Measurements from ENCODE around the gene DPH2. TPM values are rescaled to one million over a fixed set of nuclear protein-coding genes. Genes with fewer than 3 reads are reported as not detected.

The DPH2 gene
- total and polyA plus RNA-seq, 9 donors = 14.0 to 21.9 (median 18.1) TPM

DNA sequence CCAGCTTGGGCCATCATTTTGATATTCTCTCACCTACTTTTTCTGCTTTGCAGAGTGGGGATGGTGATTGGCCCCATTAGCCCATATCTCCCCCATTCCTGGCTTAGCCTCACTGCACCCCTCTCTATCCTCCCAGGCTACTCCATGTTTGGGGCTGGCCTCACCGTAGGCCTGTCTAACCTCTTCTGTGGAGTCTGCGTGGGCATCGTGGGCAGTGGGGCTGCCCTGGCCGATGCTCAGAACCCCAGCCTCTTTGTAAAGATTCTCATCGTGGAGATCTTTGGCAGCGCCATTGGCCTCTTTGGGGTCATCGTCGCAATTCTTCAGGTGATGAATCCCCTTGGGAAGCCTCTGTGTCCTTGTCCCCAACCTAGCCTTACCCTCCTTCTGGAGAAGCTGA, 7.1 kb downstream of the DPH2 start:
- no peak overlapping the region for H3K4me3 ChIP-seq (ENCODE audit: low read length)
- no peak for DNase-seq
- 89% methylated on average over 8 of the region's 8 CpGs for WGBS (ENCODE audit: insufficient coverage)
- no peaks in the 10 kb centered on the region for H3K9me3 ChIP-seq (replicated peaks; ENCODE audit: control insufficient read depth, low read depth, low read length)
- H3K27me3 ChIP-seq (ENCODE audit: control insufficient read depth, insufficient read depth, low read length) = no peaks in the 10 kb centered on the region
- peaks cover 38% of the 10 kb centered on the region for H3K4me1 ChIP-seq (ENCODE audit: control insufficient read depth, insufficient read depth, low read length)
- H3K27ac ChIP-seq (ENCODE audit: low read length) = no peak overlapping the region
- H3K36me3 ChIP-seq (ENCODE audit: control insufficient read depth, insufficient read depth, low read length) = peaks cover 44% of the 10 kb centered on the region

DNA sequence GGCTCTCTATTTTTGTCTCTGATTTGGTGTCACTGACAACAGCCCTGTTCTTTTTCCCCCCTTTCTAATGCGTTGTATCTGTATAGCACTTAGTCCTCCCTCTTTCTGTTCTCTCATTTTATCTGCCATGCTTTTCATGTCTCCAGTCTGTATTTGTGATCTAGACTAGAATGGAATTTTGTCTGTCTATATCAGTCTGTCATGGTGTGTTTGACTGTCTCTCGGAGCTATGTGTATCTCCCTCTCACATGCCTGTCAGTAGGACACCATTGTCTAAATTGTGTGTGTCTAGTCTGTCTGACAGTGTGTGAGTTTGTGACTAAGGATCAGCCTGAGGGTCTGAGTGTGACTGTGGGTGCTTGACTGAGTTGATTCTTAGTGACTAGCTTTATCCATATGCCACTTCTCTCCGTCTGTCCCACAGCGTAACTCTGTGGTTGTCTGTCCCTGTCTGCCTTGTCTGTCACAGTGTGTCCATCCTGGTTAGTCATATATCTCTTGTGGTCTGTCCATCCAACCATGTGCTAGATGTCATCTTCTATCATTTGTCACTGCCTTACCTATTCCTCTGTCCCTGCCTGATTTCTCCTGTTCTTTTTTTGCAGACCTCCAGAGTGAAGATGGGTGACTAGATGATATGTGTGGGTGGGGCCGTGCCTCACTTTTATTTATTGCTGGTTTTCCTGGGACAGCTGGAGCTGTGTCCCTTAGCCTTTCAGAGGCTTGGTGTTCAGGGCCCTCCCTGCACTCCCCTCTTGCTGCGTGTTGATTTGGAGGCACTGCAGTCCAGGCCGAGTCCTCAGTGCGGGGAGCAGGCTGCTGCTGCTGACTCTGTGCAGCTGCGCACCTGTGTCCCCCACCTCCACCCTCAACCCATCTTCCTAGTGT, 7.8 kb downstream of the DPH2 start:
- no peak for DNase-seq
- peaks cover 38% of the 10 kb centered on the region for H3K36me3 ChIP-seq (ENCODE audit: control insufficient read depth, insufficient read depth, low read length)
- no peaks in the 10 kb centered on the region for H3K9me3 ChIP-seq (replicated peaks; ENCODE audit: control insufficient read depth, low read depth, low read length)
- peaks cover 38% of the 10 kb centered on the region for H3K4me1 ChIP-seq (ENCODE audit: control insufficient read depth, insufficient read depth, low read length)
- no peaks in the 10 kb centered on the region for H3K27me3 ChIP-seq (ENCODE audit: control insufficient read depth, insufficient read depth, low read length)
- no peak overlapping the region for H3K27ac ChIP-seq (ENCODE audit: low read length)
- H3K4me3 ChIP-seq (ENCODE audit: low read length) = no peak overlapping the region
- 83% methylated on average over 2 of the region's 9 CpGs for WGBS (ENCODE audit: insufficient coverage)

DNA sequence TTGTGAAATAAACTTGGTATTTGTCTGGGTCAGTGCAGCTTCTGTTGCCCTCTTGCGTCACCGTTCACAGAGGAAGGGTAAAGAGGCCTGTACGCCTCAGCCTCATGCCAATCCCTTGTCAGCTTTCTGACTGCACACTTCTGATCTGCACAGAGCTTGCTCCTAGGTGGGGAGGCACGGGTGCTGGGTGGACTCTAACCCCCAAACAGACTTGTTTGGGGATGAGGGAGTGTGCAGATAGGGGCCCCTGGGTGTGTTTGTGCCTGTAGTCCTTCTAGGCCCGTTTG, 8.4 kb downstream of the DPH2 start:
- H3K9me3 ChIP-seq (replicated peaks; ENCODE audit: control insufficient read depth, low read depth, low read length) = no peaks in the 10 kb centered on the region
- no peak overlapping the region for H3K4me3 ChIP-seq (ENCODE audit: low read length)
- no peak overlapping the region for H3K27ac ChIP-seq (ENCODE audit: low read length)
- H3K36me3 ChIP-seq (ENCODE audit: control insufficient read depth, insufficient read depth, low read length) = peaks cover 32% of the 10 kb centered on the region
- peaks cover 38% of the 10 kb centered on the region for H3K4me1 ChIP-seq (ENCODE audit: control insufficient read depth, insufficient read depth, low read length)
- WGBS (ENCODE audit: insufficient coverage) = 80% methylated on average over 1 of the region's 5 CpGs
- H3K27me3 ChIP-seq (ENCODE audit: control insufficient read depth, insufficient read depth, low read length) = no peaks in the 10 kb centered on the region
- DNase-seq = no peak

DNA sequence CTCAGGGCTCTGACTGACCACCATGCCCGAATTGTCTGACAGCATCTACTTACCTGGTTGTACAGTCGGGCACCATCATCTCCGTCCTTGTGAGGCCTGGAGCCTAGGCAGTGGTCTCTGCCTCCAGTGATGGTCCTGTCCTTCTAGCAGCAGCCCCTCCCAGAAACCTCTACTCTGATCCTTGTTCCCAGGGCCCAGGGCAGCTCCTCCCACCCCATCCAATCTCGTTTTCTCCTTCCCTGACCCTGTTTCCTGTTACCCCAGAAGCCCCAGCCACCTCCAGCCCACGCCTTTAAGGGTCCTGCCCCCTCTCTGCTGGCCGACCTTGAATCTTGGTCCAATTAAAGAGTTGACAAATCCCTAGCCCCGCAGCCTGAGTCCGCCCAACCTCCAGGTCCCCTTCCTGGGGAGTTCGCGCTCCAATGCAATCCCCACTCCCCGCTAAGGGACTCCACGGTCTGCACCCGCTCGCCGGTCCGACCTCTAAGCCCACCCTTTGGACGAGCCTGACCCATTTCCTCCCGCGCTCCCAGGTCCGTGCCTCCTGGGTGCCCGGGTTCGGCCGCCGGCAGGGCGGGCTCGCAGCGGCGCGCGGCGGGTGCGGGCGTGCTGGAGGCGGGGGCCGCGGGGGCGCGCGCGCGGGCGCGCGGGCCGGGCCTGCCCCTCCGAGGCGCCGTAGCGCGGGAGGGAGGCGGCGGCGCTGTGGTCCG, 8.9 kb downstream of the DPH2 start, which contains the start of gene B4GALT2:
B4GALT2 (plus strand) TSS at position 660 of the 710 bp plus-strand sequence. CDS start 1,951 bp downstream, outside the sequence.
- no peaks in the 10 kb centered on the region for H3K27me3 ChIP-seq (ENCODE audit: control insufficient read depth, insufficient read depth, low read length)
- peaks cover 29% of the 10 kb centered on the region for H3K36me3 ChIP-seq (ENCODE audit: control insufficient read depth, insufficient read depth, low read length)
- H3K27ac ChIP-seq (ENCODE audit: low read length) = peak within 1 kb of the TSS; percentile 59
- no peaks in the 10 kb centered on the region for H3K9me3 ChIP-seq (replicated peaks; ENCODE audit: control insufficient read depth, low read depth, low read length)
- peak; percentile 66 for DNase-seq
- H3K4me3 ChIP-seq (ENCODE audit: low read length) = peak within 1 kb of the TSS; percentile 70
- 3% methylated on average over 54 of the region's 54 CpGs for WGBS (ENCODE audit: insufficient coverage)
- H3K4me1 ChIP-seq (ENCODE audit: control insufficient read depth, insufficient read depth, low read length) = peaks cover 38% of the 10 kb centered on the region

DNA sequence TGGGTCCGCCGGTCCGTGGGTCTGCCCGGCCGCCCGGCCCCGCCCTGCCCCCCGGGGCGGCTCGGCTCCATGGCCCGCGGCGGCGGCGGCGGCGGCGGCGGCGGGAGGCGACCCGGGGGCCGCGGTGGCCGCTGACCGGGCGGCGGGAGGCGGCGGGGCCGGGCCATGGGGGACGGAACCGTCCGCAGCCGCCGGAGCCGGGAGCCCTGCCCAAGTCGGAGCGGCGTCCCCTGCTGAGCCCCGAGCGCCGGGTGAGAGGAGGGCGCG, 9.4 kb downstream of the DPH2 start:
- 0% methylated on average over 45 of the region's 45 CpGs for WGBS (ENCODE audit: insufficient coverage)
- no peak for DNase-seq
- H3K4me3 ChIP-seq (ENCODE audit: low read length) = peak overlapping the region; percentile 50
- H3K9me3 ChIP-seq (replicated peaks; ENCODE audit: control insufficient read depth, low read depth, low read length) = no peaks in the 10 kb centered on the region
- peaks cover 30% of the 10 kb centered on the region for H3K36me3 ChIP-seq (ENCODE audit: control insufficient read depth, insufficient read depth, low read length)
- no peaks in the 10 kb centered on the region for H3K27me3 ChIP-seq (ENCODE audit: control insufficient read depth, insufficient read depth, low read length)
- no peak overlapping the region for H3K27ac ChIP-seq (ENCODE audit: low read length)
- peaks cover 35% of the 10 kb centered on the region for H3K4me1 ChIP-seq (ENCODE audit: control insufficient read depth, insufficient read depth, low read length)

DNA sequence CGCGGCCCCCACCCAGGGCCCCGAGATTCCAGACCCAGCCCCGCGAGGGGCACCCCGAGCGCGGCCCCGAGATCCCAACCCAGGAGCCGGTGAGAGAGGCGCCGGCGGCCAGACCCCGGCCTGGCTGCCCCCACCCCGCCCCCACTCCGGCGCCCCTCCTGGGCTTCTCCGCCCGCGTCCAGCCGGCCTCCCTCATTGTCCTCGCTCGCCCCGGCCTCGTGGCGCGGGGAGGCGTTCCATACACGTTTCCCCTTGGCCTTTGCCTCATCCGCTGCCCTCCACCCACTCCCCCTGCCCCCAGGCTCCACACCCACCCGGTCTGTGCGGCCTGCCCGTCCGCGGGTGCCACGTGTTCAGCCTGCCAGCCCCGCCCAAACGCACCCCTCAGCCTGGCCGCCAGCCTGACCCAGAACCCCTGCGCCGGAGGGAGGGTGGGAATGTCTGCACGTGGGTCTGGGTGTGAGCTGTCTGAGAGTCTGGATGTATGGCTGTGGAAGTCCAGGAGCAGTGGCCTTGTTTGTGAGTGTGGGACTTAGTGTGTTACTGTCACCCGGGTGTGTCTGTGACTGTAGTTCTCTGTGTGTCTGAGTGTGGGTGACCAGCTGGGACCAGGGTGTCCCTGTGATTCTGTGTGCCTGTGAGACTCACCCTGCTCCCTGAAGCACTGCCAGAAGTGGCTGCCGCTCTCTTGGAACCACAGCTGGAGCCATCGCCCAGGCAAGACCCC, 9.9 kb downstream of the DPH2 start:
- Histone ChIP-seq H3K27me3 (ENCODE audit: control insufficient read depth, insufficient read depth, low read length) (no peaks in the 10 kb centered on the region), H3K4me1 (ENCODE audit: control insufficient read depth, insufficient read depth, low read length) (peaks cover 33% of the 10 kb centered on the region), H3K36me3 (ENCODE audit: control insufficient read depth, insufficient read depth, low read length) (peaks cover 35% of the 10 kb centered on the region), H3K4me3 (ENCODE audit: low read length) (peak overlapping the region; percentile 50), H3K27ac (ENCODE audit: low read length) (peak overlapping the region; percentile 59), H3K9me3 (replicated peaks; ENCODE audit: control insufficient read depth, low read depth, low read length) (no peaks in the 10 kb centered on the region)
- WGBS (ENCODE audit: insufficient coverage) = 1% methylated on average over 37 of the region's 45 CpGs
- DNase-seq = peak; percentile 67

DNA sequence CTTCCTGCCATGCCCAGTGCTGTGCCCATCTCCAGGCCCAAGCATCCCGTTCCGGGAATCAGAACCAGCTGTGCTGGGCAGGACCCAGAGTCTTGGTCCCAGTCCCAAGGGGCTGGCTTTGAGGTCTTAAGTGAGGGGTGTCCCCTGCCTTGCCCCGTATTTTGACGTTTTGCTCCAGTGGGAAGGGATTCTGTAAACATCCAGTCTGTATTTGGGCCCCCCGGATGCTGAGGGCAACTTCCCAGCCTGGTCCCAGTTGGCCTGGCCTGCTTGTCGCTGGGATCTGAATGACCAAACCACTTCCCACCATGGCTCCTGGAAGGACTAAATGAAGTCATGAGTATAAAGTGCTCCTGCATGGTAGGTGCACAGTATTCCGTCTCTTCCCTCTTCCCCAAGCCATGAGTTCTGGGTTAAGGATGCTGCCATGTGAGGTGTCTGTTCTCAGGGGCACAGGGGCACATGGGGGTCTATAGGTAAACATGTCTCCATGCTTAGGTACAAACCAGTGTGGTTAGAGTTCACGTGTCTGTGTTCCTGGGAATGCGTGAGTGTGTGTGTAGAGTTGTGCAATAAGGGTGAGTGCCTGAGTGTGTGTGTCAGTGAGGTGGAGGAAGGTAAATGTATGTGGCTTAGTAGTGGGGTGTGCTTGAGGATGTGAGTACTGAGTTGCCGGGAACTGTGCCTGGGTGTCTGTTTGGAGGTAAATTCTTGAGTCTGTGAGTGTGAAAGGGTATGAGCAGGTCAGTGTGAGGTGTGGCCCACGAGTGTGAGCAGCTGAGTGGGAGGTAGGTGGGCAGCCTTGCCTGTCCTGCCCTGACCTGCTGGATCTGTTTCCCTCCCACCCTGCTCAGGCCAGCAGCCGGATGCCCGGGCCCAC, 10.7 kb downstream of the DPH2 start:
- no peaks in the 10 kb centered on the region for H3K27me3 ChIP-seq (ENCODE audit: control insufficient read depth, insufficient read depth, low read length)
- peaks cover 41% of the 10 kb centered on the region for H3K36me3 ChIP-seq (ENCODE audit: control insufficient read depth, insufficient read depth, low read length)
- DNase-seq = no peak
- H3K9me3 ChIP-seq (replicated peaks; ENCODE audit: control insufficient read depth, low read depth, low read length) = no peaks in the 10 kb centered on the region
- WGBS (ENCODE audit: insufficient coverage) = 50% methylated on average over 9 of the region's 13 CpGs
- H3K4me1 ChIP-seq (ENCODE audit: control insufficient read depth, insufficient read depth, low read length) = peaks cover 29% of the 10 kb centered on the region
- peak overlapping the region; percentile 50 for H3K4me3 ChIP-seq (ENCODE audit: low read length)
- H3K27ac ChIP-seq (ENCODE audit: low read length) = peak overlapping the region; percentile 59

DNA sequence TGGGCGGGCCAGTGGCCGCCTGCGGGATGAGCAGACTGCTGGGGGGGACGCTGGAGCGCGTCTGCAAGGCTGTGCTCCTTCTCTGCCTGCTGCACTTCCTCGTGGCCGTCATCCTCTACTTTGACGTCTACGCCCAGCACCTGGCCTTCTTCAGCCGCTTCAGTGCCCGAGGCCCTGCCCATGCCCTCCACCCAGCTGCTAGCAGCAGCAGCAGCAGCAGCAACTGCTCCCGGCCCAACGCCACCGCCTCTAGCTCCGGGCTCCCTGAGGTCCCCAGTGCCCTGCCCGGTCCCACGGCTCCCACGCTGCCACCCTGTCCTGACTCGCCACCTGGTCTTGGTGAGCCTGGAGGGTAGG, 11.3 kb downstream of the DPH2 start:
- peaks cover 23% of the 10 kb centered on the region for H3K4me1 ChIP-seq (ENCODE audit: control insufficient read depth, insufficient read depth, low read length)
- 87% methylated on average over 19 of the region's 20 CpGs for WGBS (ENCODE audit: insufficient coverage)

DNA sequence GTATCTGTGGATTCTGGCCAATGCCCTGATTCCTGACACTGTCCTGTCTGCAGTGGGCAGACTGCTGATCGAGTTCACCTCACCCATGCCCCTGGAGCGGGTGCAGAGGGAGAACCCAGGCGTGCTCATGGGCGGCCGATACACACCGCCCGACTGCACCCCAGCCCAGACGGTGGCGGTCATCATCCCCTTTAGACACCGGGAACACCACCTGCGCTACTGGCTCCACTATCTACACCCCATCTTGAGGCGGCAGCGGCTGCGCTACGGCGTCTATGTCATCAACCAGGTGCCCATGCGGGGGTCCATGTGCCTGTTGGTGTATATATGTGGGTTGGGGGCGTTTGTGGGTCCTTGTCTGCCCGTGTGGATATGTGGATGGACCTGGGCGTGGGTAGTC, 11.8 kb downstream of the DPH2 start:
- H3K9me3 ChIP-seq (replicated peaks; ENCODE audit: control insufficient read depth, low read depth, low read length) = no peaks in the 10 kb centered on the region
- H3K36me3 ChIP-seq (ENCODE audit: control insufficient read depth, insufficient read depth, low read length) = peaks cover 44% of the 10 kb centered on the region
- H3K4me1 ChIP-seq (ENCODE audit: control insufficient read depth, insufficient read depth, low read length) = peaks cover 21% of the 10 kb centered on the region
- no peak overlapping the region for H3K4me3 ChIP-seq (ENCODE audit: low read length)
- no peak overlapping the region for H3K27ac ChIP-seq (ENCODE audit: low read length)
- no peak for DNase-seq
- WGBS (ENCODE audit: insufficient coverage) = 90% methylated on average over 7 of the region's 20 CpGs
- H3K27me3 ChIP-seq (ENCODE audit: control insufficient read depth, insufficient read depth, low read length) = no peaks in the 10 kb centered on the region

More for the DNA sequence above, 11.3 kb downstream of the DPH2 start:
- Histone ChIP-seq H3K36me3 (ENCODE audit: control insufficient read depth, insufficient read depth, low read length) (peaks cover 44% of the 10 kb centered on the region), H3K27me3 (ENCODE audit: control insufficient read depth, insufficient read depth, low read length) (no peaks in the 10 kb centered on the region), H3K4me3 (ENCODE audit: low read length) (no peak overlapping the region), H3K27ac (ENCODE audit: low read length) (no peak overlapping the region), H3K9me3 (replicated peaks; ENCODE audit: control insufficient read depth, low read depth, low read length) (no peaks in the 10 kb centered on the region)
- no peak for DNase-seq
